ENCODE measurements around the gene CHKB. TPM values are rescaled to one million over a fixed set of nuclear protein-coding genes. Genes with fewer than 3 reads are reported as not detected.

CHKB gene
- total and polyA plus RNA-seq, 4 donors = 59.4 to 142 (median 74.9) TPM

DNA sequence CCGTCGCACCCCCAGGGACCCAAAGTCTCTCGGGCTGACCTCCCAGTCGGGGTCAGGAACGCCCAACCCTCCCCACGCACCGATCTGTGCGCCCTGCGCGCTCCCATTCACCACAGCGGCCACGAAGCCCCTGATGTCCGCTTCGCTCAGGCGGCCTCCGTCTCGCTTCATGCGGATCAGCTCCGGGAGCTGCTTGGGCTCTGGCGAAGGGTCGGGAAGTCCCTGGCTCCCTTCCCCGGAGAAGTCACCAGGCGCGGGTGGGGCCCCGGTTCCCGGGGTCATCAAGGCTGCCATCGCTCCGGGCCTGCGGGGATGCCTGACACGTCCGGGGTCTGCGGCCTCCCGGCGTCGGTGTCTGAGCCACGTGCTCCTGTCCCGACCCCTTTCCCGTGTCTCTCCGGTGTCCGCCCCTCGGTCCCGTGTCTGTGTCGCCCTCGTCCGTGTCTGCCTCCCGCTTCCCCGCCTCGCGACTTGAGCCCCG is 53.2 kb downstream of the CHKB start:
- WGBS, 2 donors = 19 to 24% methylated on average over 50 of the region's 50 CpGs
- Histone ChIP-seq H3K27ac (ENCODE audit: low read depth in 1 of 2, low read length in 1 of 2) (peak overlapping the region; percentile 95 to 99), H3K4me3 (peak overlapping the region; percentile 64), H3K9me3 (ENCODE audit: control insufficient read depth in 4 of 4, insufficient read depth in 3 of 4, low read length in 3 of 4) (no peaks in the 10 kb centered on the region), H3K36me3 (ENCODE audit: control insufficient read depth in 4 of 4, insufficient read depth in 4 of 4, low read length in 4 of 4) (peaks cover 0 to 1% (median 0%) of the 10 kb centered on the region in 4 donors), H3K4me1 (ENCODE audit: control insufficient read depth in 5 of 5, insufficient read depth in 5 of 5, low read length in 5 of 5) (peaks cover 0 to 39% (median 21%) of the 10 kb centered on the region in 5 donors), H3K9ac (ENCODE audit: insufficient read depth in 1 of 2, low read length in 2 of 2) (no peak overlapping the region), H3K27me3 (ENCODE audit: control insufficient read depth in 3 of 3, insufficient read depth in 3 of 3, low read length in 2 of 3) (peaks cover 0 to 38% (median 23%) of the 10 kb centered on the region in 3 donors)
- DNase-seq (peak in 2 of 3 donors; percentile 25 to 38), ATAC-seq (ENCODE audit: insufficient read depth, low FRiP score) (no peak)
- TF ChIP-seq, protein P1, sequence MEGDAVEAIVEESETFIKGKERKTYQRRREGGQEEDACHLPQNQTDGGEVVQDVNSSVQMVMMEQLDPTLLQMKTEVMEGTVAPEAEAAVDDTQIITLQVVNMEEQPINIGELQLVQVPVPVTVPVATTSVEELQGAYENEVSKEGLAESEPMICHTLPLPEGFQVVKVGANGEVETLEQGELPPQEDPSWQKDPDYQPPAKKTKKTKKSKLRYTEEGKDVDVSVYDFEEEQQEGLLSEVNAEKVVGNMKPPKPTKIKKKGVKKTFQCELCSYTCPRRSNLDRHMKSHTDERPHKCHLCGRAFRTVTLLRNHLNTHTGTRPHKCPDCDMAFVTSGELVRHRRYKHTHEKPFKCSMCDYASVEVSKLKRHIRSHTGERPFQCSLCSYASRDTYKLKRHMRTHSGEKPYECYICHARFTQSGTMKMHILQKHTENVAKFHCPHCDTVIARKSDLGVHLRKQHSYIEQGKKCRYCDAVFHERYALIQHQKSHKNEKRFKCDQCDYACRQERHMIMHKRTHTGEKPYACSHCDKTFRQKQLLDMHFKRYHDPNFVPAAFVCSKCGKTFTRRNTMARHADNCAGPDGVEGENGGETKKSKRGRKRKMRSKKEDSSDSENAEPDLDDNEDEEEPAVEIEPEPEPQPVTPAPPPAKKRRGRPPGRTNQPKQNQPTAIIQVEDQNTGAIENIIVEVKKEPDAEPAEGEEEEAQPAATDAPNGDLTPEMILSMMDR (IDR thresholded peaks at IDR 0.05; ENCODE audit: control extremely low read depth, extremely low read depth) = no peak

Other genes with a start within 250 kb of the CHKB start
- gene PPP6R2, start 239.5 kb downstream of the CHKB start, total RNA-seq = 10 to 100 TPM; 48.1 to 70.0 TPM
- gene PPP6R2, start 239.5 kb downstream of the CHKB start, polyA plus RNA-seq = 10 to 100 TPM; 35.2 to 45.1 TPM
- 10 to 100 TPM; 30.1 to 76.9 TPM for gene SBF1, start 107.8 kb downstream of the CHKB start, total RNA-seq
- 10 to 100 TPM; 34.2 to 34.3 TPM for gene SBF1, start 107.8 kb downstream of the CHKB start, polyA plus RNA-seq
- gene ADM2, start 101.3 kb downstream of the CHKB start, total RNA-seq = 1 to 10 TPM in 1 of 2 donors, under 1 TPM in 1; 0.74 to 5.7 TPM
- 1 to 10 TPM; 2.2 to 3.1 TPM for gene ADM2, start 101.3 kb downstream of the CHKB start, polyA plus RNA-seq
- not detected for gene MIOX, start 96.0 kb downstream of the CHKB start, total RNA-seq
- under 1 TPM in 1 of 2 donors, not detected in 1; 0.08 TPM for gene MIOX, start 96.0 kb downstream of the CHKB start, polyA plus RNA-seq
- 10 to 100 TPM; 29.8 to 84.6 TPM for gene LMF2, start 75.1 kb downstream of the CHKB start, total RNA-seq
- 10 to 100 TPM; 47.8 to 53.0 TPM for gene LMF2, start 75.1 kb downstream of the CHKB start, polyA plus RNA-seq
- 10 to 100 TPM; 30.2 to 56.3 TPM for gene NCAPH2, start 74.6 kb downstream of the CHKB start, total RNA-seq
- 10 to 100 TPM; 27.8 to 64.4 TPM for gene NCAPH2, start 74.6 kb downstream of the CHKB start, polyA plus RNA-seq
- gene SCO2, start 57.3 kb downstream of the CHKB start, total RNA-seq = 1 to 10 TPM in 1 of 2 donors, under 1 TPM in 1; 0.37 to 9.1 TPM
- 1 to 10 TPM; 3.0 to 9.3 TPM for gene SCO2, start 57.3 kb downstream of the CHKB start, polyA plus RNA-seq
- 100 to 1,000 TPM in 1 of 2 donors, 10 to 100 TPM in 1; 52.7 to 367 TPM for gene TYMP, start 52.8 kb downstream of the CHKB start, total RNA-seq
- gene TYMP, start 52.8 kb downstream of the CHKB start, polyA plus RNA-seq = 100 to 1,000 TPM in 1 of 2 donors, 10 to 100 TPM in 1; 99.2 to 641 TPM
- gene KLHDC7B, start 37.0 kb downstream of the CHKB start, total RNA-seq = 1 to 10 TPM in 1 of 2 donors, under 1 TPM in 1; 0.85 to 1.0 TPM
- gene KLHDC7B, start 37.0 kb downstream of the CHKB start, polyA plus RNA-seq = 1 to 10 TPM in 1 of 2 donors, under 1 TPM in 1; 0.39 to 1.6 TPM
- not detected for gene SYCE3, start 19.9 kb downstream of the CHKB start, total RNA-seq
- gene SYCE3, start 19.9 kb downstream of the CHKB start, polyA plus RNA-seq = 1 to 10 TPM; 1.1 to 1.7 TPM
- gene CPT1B, start 4.4 kb downstream of the CHKB start, total RNA-seq = 10 to 100 TPM in 1 of 2 donors, 1 to 10 TPM in 1; 5.7 to 21.2 TPM
- 10 to 100 TPM; 11.8 to 14.5 TPM for gene CPT1B, start 4.4 kb downstream of the CHKB start, polyA plus RNA-seq
- 1 to 10 TPM; 1.2 to 2.7 TPM for gene MAPK8IP2, start 17.9 kb upstream of the CHKB start, total RNA-seq
- gene MAPK8IP2, start 17.9 kb upstream of the CHKB start, polyA plus RNA-seq = 1 to 10 TPM in 1 of 2 donors, under 1 TPM in 1; 0.91 to 1.1 TPM
- 10 to 100 TPM; 21.2 to 57.7 TPM for gene ARSA, start 45.3 kb upstream of the CHKB start, total RNA-seq
- 10 to 100 TPM; 34.7 to 46.3 TPM for gene ARSA, start 45.3 kb upstream of the CHKB start, polyA plus RNA-seq
- 10 to 100 TPM; 17.1 to 44.0 TPM for gene SHANK3, start 90.0 kb upstream of the CHKB start, total RNA-seq
- gene SHANK3, start 90.0 kb upstream of the CHKB start, polyA plus RNA-seq = 10 to 100 TPM; 15.5 to 28.5 TPM
- 1 to 10 TPM in 1 of 2 donors, under 1 TPM in 1; 0.26 to 1.1 TPM for gene ACR, start 155.4 kb upstream of the CHKB start, total RNA-seq
- gene ACR, start 155.4 kb upstream of the CHKB start, polyA plus RNA-seq = 1 to 10 TPM in 1 of 2 donors, under 1 TPM in 1; 0.44 to 3.3 TPM
- 10 to 100 TPM; 33.1 to 53.4 TPM for gene RABL2B, start 200.8 kb upstream of the CHKB start, total RNA-seq
- gene RABL2B, start 200.8 kb upstream of the CHKB start, polyA plus RNA-seq = 10 to 100 TPM; 25.1 to 31.8 TPM

Data from lung (tissue), 12 donors.